Tibial nerve (tissue), 4 donors: ENCODE results near the gene PRAC2.

Experiments
- CTCF ChIP-seq, 5 experiments: fragments of 200-600 bp in 3 of 5; fragments of 450-650 bp in 2 of 5; sonication (generic) in 3 of 5; IDR thresholded peaks; one replicate each; pipeline ENCODE4 v1.5.1; 2016 to 2019; ENCODE audit warnings: antibody characterized with exemption in 5 of 5, mild to moderate bottlenecking in 3 of 5, moderate library complexity in 2 of 5
- EP300 ChIP-seq, 2 donors: sonication (generic); formaldehyde crosslinking; IDR thresholded peaks; one replicate each; pipeline ENCODE4 v1.6.1; 2017; ENCODE audit warnings: antibody characterized with exemption in 2 of 2, mild to moderate bottlenecking in 1 of 2
- POLR2A ChIP-seq, 2 donors: fragments of 450-650 bp; IDR thresholded peaks; one replicate each; pipeline ENCODE4 v1.6.1; 2017; ENCODE audit warnings: antibody characterized with exemption in 2 of 2, mild to moderate bottlenecking in 2 of 2, moderate library complexity in 2 of 2

- no peak for TF ChIP-seq CTCF (IDR thresholded peaks at IDR 0.05)
- TF ChIP-seq POLR2A (IDR thresholded peaks at IDR 0.05): no peak
- no peak for TF ChIP-seq EP300 (IDR thresholded peaks at IDR 0.05)
Measured at GRCh38 chr17:48746916-48747444, 24.0 kb downstream of the PRAC2 start.
